ENCODE results near the gene CKS2.

GRCh38 chr9:89278551-89278950 lies 32.4 kb upstream of the CKS2 start:
- no peak for TF ChIP-seq RFX5 (IDR thresholded peaks at IDR 0.05; ENCODE audit: low read depth, low read length)
- no peak for TF ChIP-seq CTCF (conservative IDR thresholded peaks at IDR 0.05; ENCODE audit: low read depth, low read length)
- no peak for TF ChIP-seq MXI1 (IDR thresholded peaks at IDR 0.05; ENCODE audit: borderline replicate concordance, low read depth, low read length)
- no peak for TF ChIP-seq BHLHE40 (IDR thresholded peaks at IDR 0.05; ENCODE audit: low read depth, low read length)
- TF ChIP-seq MAZ (IDR thresholded peaks at IDR 0.05; ENCODE audit: borderline replicate concordance, low read depth, low read length), result no peak

Measured in IMR-90 (cell line).